Neural cell (in vitro differentiated cells): ENCODE measurements around the gene SMTNL1.

Experiments
- CTCF ChIP-seq: fragments of 450-650 bp; IDR thresholded peaks from 2 replicates; pipeline ENCODE4 v1.5.1; 2014; ENCODE audit warnings: antibody characterized with exemption, mild to moderate bottlenecking, moderate library complexity; ENCODE audit not compliant: poor library complexity, severe bottlenecking
- EP300 ChIP-seq: fragments of 450-650 bp; conservative IDR thresholded peaks from 2 replicates; pipeline ENCODE4 v1.6.1; 2014; ENCODE audit warnings: antibody characterized with exemption, mild to moderate bottlenecking, moderate library complexity; ENCODE audit not compliant: poor library complexity, severe bottlenecking
- EZH2 ChIP-seq: fragments of 200-600, 300-800 bp; shearing (Covaris generic), sonication (generic); IDR thresholded peaks from 2 replicates; pipeline ENCODE4 v1.6.1; 2014; ENCODE audit warnings: antibody characterized with exemption, low read length, borderline replicate concordance, mild to moderate bottlenecking; ENCODE audit not compliant: insufficient read depth, poor library complexity, severe bottlenecking
- MXI1 ChIP-seq: fragments of 450-650 bp; conservative IDR thresholded peaks from 2 replicates; pipeline ENCODE4 v1.6.1; 2014; ENCODE audit warnings: antibody characterized with exemption, mild to moderate bottlenecking; ENCODE audit not compliant: poor library complexity, severe bottlenecking
- POLR2AphosphoS5 ChIP-seq: IDR thresholded peaks from 2 replicates; pipeline ENCODE4 v1.6.1; 2012
- RAD21 ChIP-seq: fragments of 450-650 bp; conservative IDR thresholded peaks from 2 replicates; pipeline ENCODE4 v1.6.1; 2014; ENCODE audit warnings: antibody characterized with exemption, mild to moderate bottlenecking, moderate library complexity
- SMC3 ChIP-seq: fragments of 450-650 bp; conservative IDR thresholded peaks from 2 replicates; pipeline ENCODE4 v1.6.1; 2014; ENCODE audit warnings: antibody characterized with exemption, mild to moderate bottlenecking, moderate library complexity; ENCODE audit not compliant: poor library complexity

GRCh38 chr11:57562596-57562995 lies 25.2 kb downstream of the SMTNL1 start:
- TF ChIP-seq CTCF (no peak), EZH2 (no peak), SMC3 (no peak), POLR2AphosphoS5 (no peak), EP300 (no peak), MXI1 (no peak), RAD21 (no peak)
